ENCODE results near the gene NACC1. TPM values are rescaled to one million over a fixed set of nuclear protein-coding genes. Genes with fewer than 3 reads are reported as not detected.

The NACC1 gene
- total and polyA plus RNA-seq, 8 donors = 7.0 to 25.3 (median 14.1) TPM

DNA sequence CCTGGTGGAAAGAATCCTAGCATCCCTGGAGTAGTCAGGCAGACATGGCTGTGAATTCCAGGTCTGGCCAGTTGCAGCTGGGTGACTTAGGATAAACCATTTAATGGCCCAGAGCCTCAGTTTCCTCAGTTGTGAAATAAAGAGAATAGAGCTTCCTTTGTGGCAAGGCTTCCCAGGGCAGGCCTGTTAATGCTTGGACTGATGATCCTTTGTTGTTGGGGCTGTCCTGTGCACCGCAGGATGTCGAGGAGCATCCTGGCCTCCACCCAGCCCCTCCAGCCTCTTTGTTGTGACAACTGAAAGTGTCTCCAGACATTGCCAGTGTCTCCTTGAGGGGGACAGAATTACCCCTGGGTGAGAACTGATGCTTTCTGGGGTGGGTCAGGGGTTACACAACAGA, 31.7 kb upstream of the NACC1 start:
- no peaks in the 10 kb centered on the region for H3K4me1 ChIP-seq
- no peak overlapping the region for H3K27ac ChIP-seq
- ATAC-seq (no peak), FAIRE-seq (no peak), DNase-seq (no peak)
- H3K36me3 ChIP-seq = no peaks in the 10 kb centered on the region
- no peaks in the 10 kb centered on the region for H3K9me3 ChIP-seq
- H3K27me3 ChIP-seq = no peaks in the 10 kb centered on the region
- TF ChIP-seq CTCF (IDR thresholded peaks at IDR 0.05) = no peak
- 85 to 92% methylated on average over 2 of the region's 2 CpGs for WGBS, 2 donors
- intact Hi-C loops (cut with DNase I) = no loop called here
- H3K4me3 ChIP-seq = no peak overlapping the region

GRCh38 chr19:13087295-13087694, 30.8 kb upstream of the NACC1 start:
- no peaks in the 10 kb centered on the region for H3K27me3 ChIP-seq
- H3K36me3 ChIP-seq = no peaks in the 10 kb centered on the region
- H3K4me1 ChIP-seq = no peaks in the 10 kb centered on the region
- intact Hi-C loops (cut with DNase I) = no loop called here
- no peak for TF ChIP-seq CTCF (IDR thresholded peaks at IDR 0.05)
- FAIRE-seq = no peak
- H3K4me3 ChIP-seq = no peak overlapping the region
- DNase-seq = no peak
- no peaks in the 10 kb centered on the region for H3K9me3 ChIP-seq
- no peak overlapping the region for H3K27ac ChIP-seq
- 92 to 94% methylated on average over 12 of the region's 12 CpGs for WGBS, 2 donors
- no peak for ATAC-seq

GRCh38 chr19:13087795-13088537, 30.1 kb upstream of the NACC1 start:
- ATAC-seq = no peak
- Histone ChIP-seq H3K4me3 (no peak overlapping the region), H3K27me3 (no peaks in the 10 kb centered on the region), H3K27ac (no peak overlapping the region), H3K36me3 (no peaks in the 10 kb centered on the region), H3K9me3 (no peaks in the 10 kb centered on the region), H3K4me1 (no peaks in the 10 kb centered on the region)
- TF ChIP-seq CTCF (IDR thresholded peaks at IDR 0.05) = no peak
- intact Hi-C loops (cut with DNase I) = no loop called here
- FAIRE-seq = no peak
- WGBS, 2 donors = 92 to 96% methylated on average over 29 to 37 of the region's 37 CpGs
- DNase-seq = no peak

DNA sequence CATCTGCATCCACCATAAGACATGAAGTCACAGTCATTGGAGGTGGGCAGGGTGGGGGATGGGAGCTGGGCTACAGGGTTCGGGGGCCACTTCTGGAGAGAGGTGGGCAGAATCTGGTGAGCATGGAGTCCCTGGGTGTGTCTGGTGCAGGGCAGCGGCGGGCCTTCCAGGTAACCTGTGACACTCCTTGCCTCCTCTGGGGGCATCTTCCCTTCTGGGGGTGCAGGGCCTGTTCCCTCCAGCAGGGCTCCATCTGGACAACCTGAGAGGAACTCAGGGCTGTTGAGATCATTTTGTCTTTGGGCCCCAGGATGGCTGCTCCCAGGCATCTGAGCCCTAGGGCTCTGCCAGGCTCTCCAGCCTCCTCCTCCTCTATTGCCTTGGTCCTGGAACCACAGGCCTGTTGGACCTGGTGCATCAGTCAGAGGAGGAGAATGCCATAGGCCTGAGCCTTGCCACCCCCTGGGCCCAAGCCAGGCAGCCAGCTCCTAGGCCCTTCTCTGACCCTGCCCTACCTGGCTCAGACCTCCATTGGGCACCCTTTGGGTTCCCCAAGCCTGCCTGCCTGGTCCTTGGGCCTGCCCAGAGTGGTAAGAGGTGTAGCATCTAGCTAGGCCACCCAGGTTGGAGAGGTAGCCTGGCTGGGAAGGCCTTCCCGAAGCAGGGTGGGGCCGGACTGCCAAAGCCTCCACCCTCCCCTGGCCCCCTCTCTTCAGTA, 28.8 kb upstream of the NACC1 start:
- Histone ChIP-seq H3K4me3 (no peak overlapping the region), H3K27me3 (no peaks in the 10 kb centered on the region), H3K4me1 (no peaks in the 10 kb centered on the region), H3K27ac (no peak overlapping the region), H3K36me3 (no peaks in the 10 kb centered on the region), H3K9me3 (no peaks in the 10 kb centered on the region)
- WGBS, 2 donors = 92% methylated on average over 5 of the region's 5 CpGs
- FAIRE-seq (no peak), ATAC-seq (no peak), DNase-seq (no peak)
- intact Hi-C loops (cut with DNase I) = no loop called here
- TF ChIP-seq CTCF (IDR thresholded peaks at IDR 0.05) = no peak
